HepG2 (cell line): Measurements from ENCODE around the gene NDUFA8. TPM values are rescaled to one million over a fixed set of nuclear protein-coding genes. Genes with fewer than 3 reads are reported as not detected.

ENCODE experiments used
- ATAC-seq: fragments of 200-7000 bp; cut with Tn5 transposase; 3 replicates; pipeline ENCODE4 v1.9.1; 2020; ENCODE audit warnings: mild to moderate bottlenecking, moderate library complexity
- BruUV-seq: library from RNA; stranded (reverse); fragments of 400-500 nt; replicated peaks from 2 replicates; lab custom pipeline; 2021; lab: Mats Ljungman, UMichigan
- CTCF ChIA-PET: fragments of 300-600 bp; formaldehyde crosslinking; extraction: SDS; loops from one replicate; lab custom pipeline; 2021; ENCODE audit warnings: low total read pairs, inconsistent platforms, low intra/inter-chr PET ratio; lab: Yijun Ruan, JAX
- POLR2A ChIA-PET: fragments of 350-600 bp; sonication (Branson Sonifier 250); formaldehyde crosslinking; loops from one replicate; lab custom pipeline; 2020; ENCODE audit warnings: antibody characterized with exemption, inconsistent platforms; lab: Yijun Ruan, JAX
- DNase-seq: peaks from one replicate; pipeline ENCODE4 v3.0.0-alpha.2; 2015; ENCODE audit warnings: low spot score
- FAIRE-seq: peaks from 3 replicates; lab custom pipeline; 2011; peaks lifted over from hg19 to GRCh38; lab: Jason Lieb, UNC
- H2AFZ ChIP-seq: one replicate; pipeline ENCODE4 v1.6.1; 2011; ENCODE audit warnings: low read length, inconsistent platforms
- H3K27ac ChIP-seq: fragments of 300-600 bp; 3 replicates; pipeline ENCODE4 v1.8.0; 2011; ENCODE audit warnings: mixed run types, mild to moderate bottlenecking, mixed read lengths, low read length, inconsistent platforms; ENCODE audit not compliant: insufficient read depth; ENCODE audit errors: extremely low read length
- H3K27me3 ChIP-seq, 2 experiments: fragments of 200-600 bp in 1 of 2; 2 replicates in 1 of 2; 3 replicates in 1 of 2; pipeline versions ENCODE4 v1.6.0 to v1.8.0; 2011; ENCODE audit warnings: low read length in 2 of 2, mild to moderate bottlenecking in 2 of 2, moderate library complexity in 2 of 2, inconsistent platforms in 1 of 2; ENCODE audit not compliant: insufficient read depth in 2 of 2, control insufficient read depth in 1 of 2
- H3K36me3 ChIP-seq, 2 experiments: fragments of 200-600 bp in 1 of 2; replicated peaks in 1 of 2; 2 replicates in 1 of 2; 3 replicates in 1 of 2; pipeline versions ENCODE4 v1.5.1 to v1.8.0; 2011; ENCODE audit warnings: low read length in 2 of 2, inconsistent platforms in 1 of 2; ENCODE audit not compliant: insufficient read depth in 2 of 2, control insufficient read depth in 1 of 2
- H3K4me1 ChIP-seq: 2 replicates; pipeline ENCODE4 v1.5.1; 2012; ENCODE audit warnings: low read length, inconsistent platforms; ENCODE audit not compliant: insufficient read depth
- H3K4me2 ChIP-seq: 2 replicates; pipeline ENCODE4 v1.6.0; 2011; ENCODE audit warnings: low read depth, low read length, inconsistent platforms
- H3K4me3 ChIP-seq, 3 experiments: fragments of 200-600 bp in 1 of 3; sonication (generic), shearing (Covaris generic) in 1 of 3; replicated peaks in 1 of 3; 2 replicates each; pipeline ENCODE4 v1.5.1; 2011 to 2016; ENCODE audit warnings: low read length in 3 of 3, inconsistent platforms in 2 of 3, low read depth in 2 of 3, mild to moderate bottlenecking in 2 of 3, control low read depth in 1 of 3, mixed read lengths in 1 of 3; ENCODE audit not compliant: insufficient read depth in 1 of 3
- H3K79me2 ChIP-seq: one replicate; pipeline ENCODE4 v1.6.1; 2011; ENCODE audit warnings: low read length, inconsistent platforms; ENCODE audit not compliant: insufficient read depth
- H3K9ac ChIP-seq: 2 replicates; pipeline ENCODE4 v1.6.0; 2011; ENCODE audit warnings: mild to moderate bottlenecking, low read depth, low read length, inconsistent platforms; ENCODE audit not compliant: insufficient read depth
- H3K9me3 ChIP-seq: 2 replicates; pipeline ENCODE4 v1.5.1; 2012; ENCODE audit warnings: mild to moderate bottlenecking, low read length
- H4K20me1 ChIP-seq: 2 replicates; pipeline ENCODE4 v1.6.0; 2011; ENCODE audit warnings: inconsistent platforms, mild to moderate bottlenecking, low read length, moderate library complexity; ENCODE audit not compliant: insufficient read depth
- CTCF ChIP-seq: sonication (generic); formaldehyde crosslinking; IDR thresholded peaks from 2 replicates; pipeline ENCODE4 v1.5.0; 2020; ENCODE audit warnings: mild to moderate bottlenecking, missing genetic modification reagents, moderate library complexity
- DRAP1 ChIP-seq: IDR thresholded peaks from 2 replicates; pipeline ENCODE4 v1.6.1; 2016; ENCODE audit warnings: missing genetic modification reagents, missing compliant biosample characterization
- ESRRA ChIP-seq: sonication (generic); formaldehyde crosslinking; IDR thresholded peaks from 2 replicates; pipeline ENCODE4 v1.5.1; 2020; ENCODE audit warnings: mild to moderate bottlenecking, low read depth, missing genetic modification reagents
- HCFC1 ChIP-seq: fragments of 150-350 bp; IDR thresholded peaks from 2 replicates; pipeline ENCODE4 v1.6.1; 2014; ENCODE audit warnings: low read depth, low read length
- IRF2 ChIP-seq: IDR thresholded peaks from 2 replicates; pipeline ENCODE4 v1.6.1; 2018; ENCODE audit warnings: missing genetic modification reagents, missing compliant biosample characterization
- LBX2 ChIP-seq: sonication (generic); formaldehyde crosslinking; IDR thresholded peaks from 2 replicates; pipeline ENCODE4 v1.5.0; 2020; ENCODE audit warnings: missing genetic modification reagents, mild to moderate bottlenecking, borderline replicate concordance
- MXD1 ChIP-seq: sonication (generic); formaldehyde crosslinking; IDR thresholded peaks from 2 replicates; pipeline ENCODE4 v1.4.0; 2020; ENCODE audit warnings: mild to moderate bottlenecking, missing genetic modification reagents
- NBN ChIP-seq: fragments of 450-650 bp; conservative IDR thresholded peaks from 2 replicates; pipeline ENCODE4 v1.6.1; 2017
- TEAD3 ChIP-seq: optimal IDR thresholded peaks from 2 replicates; pipeline ENCODE3; 2016; ENCODE audit warnings: borderline replicate concordance
- THYN1 ChIP-seq: sonication (generic); formaldehyde crosslinking; IDR thresholded peaks from 2 replicates; pipeline ENCODE4 v1.8.1; 2023; ENCODE audit warnings: low read depth, mild to moderate bottlenecking, moderate library complexity, missing genetic modification reagents, borderline replicate concordance
- ZBTB34 ChIP-seq: sonication (generic); formaldehyde crosslinking; IDR thresholded peaks from 2 replicates; pipeline ENCODE4 v1.8.0; 2022; ENCODE audit warnings: mild to moderate bottlenecking, missing genetic modification reagents
- ZBTB43 ChIP-seq: sonication (generic); formaldehyde crosslinking; conservative IDR thresholded peaks from 2 replicates; pipeline ENCODE4 v1.4.0; 2020; ENCODE audit warnings: missing genetic modification reagents
- ZFP41 ChIP-seq: sonication (generic); formaldehyde crosslinking; IDR thresholded peaks from 2 replicates; pipeline ENCODE4 v1.4.0; 2020; ENCODE audit warnings: mild to moderate bottlenecking, missing genetic modification reagents, borderline replicate concordance
- ZFX ChIP-seq: sonication (generic); formaldehyde crosslinking; IDR thresholded peaks from 2 replicates; pipeline ENCODE4 v1.4.0; 2020; ENCODE audit warnings: mild to moderate bottlenecking, low read depth, missing genetic modification reagents, moderate library complexity
- ZNF121 ChIP-seq: sonication (generic); formaldehyde crosslinking; IDR thresholded peaks from 2 replicates; pipeline ENCODE4 v1.5.0; 2020; ENCODE audit warnings: mild to moderate bottlenecking, missing genetic modification reagents
- ZNF567 ChIP-seq: sonication (generic); formaldehyde crosslinking; IDR thresholded peaks from 2 replicates; pipeline ENCODE4 v1.8.1; 2023; ENCODE audit warnings: mild to moderate bottlenecking, missing genetic modification reagents, borderline replicate concordance
- ZNF746 ChIP-seq: sonication (generic); formaldehyde crosslinking; IDR thresholded peaks from 2 replicates; pipeline ENCODE4 v1.8.0; 2022; ENCODE audit warnings: mild to moderate bottlenecking, missing genetic modification reagents
- WGBS: methylation state at CpG from one replicate; pipeline ENCODE4 v1.1.6; 2017; ENCODE audit warnings: low lambda C conversion rate; 5-methylcytosine and 5-hydroxymethylcytosine counted together
- in situ Hi-C: cut with HindIII; loops from 2 replicates; pipeline ENCODE4 v1.10.0; 2017; ENCODE audit warnings: low pct_unique_long_range_greater_than_20kb; ENCODE audit not compliant: extremely low pct_ligation_motif_present
- intact Hi-C: fragments of 100-400 bp; cut with micrococcal nuclease; formaldehyde crosslinking; loops from one replicate; pipeline ENCODE4 v1.10.0; 2022; ENCODE audit not compliant: unreplicated experiment
- polyA plus RNA-seq, 8 experiments: library from polyadenylated mRNA; depleted of rRNA in 3 of 8; stranded (reverse) in 7 of 8; unstranded in 1 of 8; fragments of >200 nt; fragmentation: Illumina TruSeq in 4 of 8; extraction: Trizol in 4 of 8; gene quantifications; 2 replicates each; pipeline versions ENCODE4 v1.2.1 to v1.2.3, GENCODE V29; 2011 to 2016; ENCODE audit warnings: low read depth in 4 of 8, missing spikeins in 1 of 8, mixed read lengths in 1 of 8; ENCODE audit not compliant: insufficient read depth in 1 of 8
- total RNA-seq, 5 experiments: library from RNA; depleted of rRNA; stranded (reverse); fragments of >200 nt; fragmentation: Illumina TruSeq; extraction: Trizol; gene quantifications; 2 replicates each; pipeline ENCODE4 v1.2.3, GENCODE V29; 2016; ENCODE audit warnings: low read depth in 1 of 5

Gene NDUFA8
- total and polyA plus RNA-seq, 2 of the 13 experiments (the other 11 are each of a cell fraction or from before 2014, with no cell fraction given), result 68.6 to 71.7 TPM

- TF ChIP-seq ZFP41 (no peak), ESRRA (no peak), ZFX (CRISPR knock-in tag) (no peak; the same call in 1 of the 2 replicates), IRF2 (CRISPR knock-in tag) (no peak), LBX2 (CRISPR knock-in tag) (no peak), CTCF (CRISPR knock-in tag) (0 out of 2 replicates have a peak, but pooled peaks have one; percentile 15), TEAD3 (CRISPR knock-in tag) (peak; percentile 93), THYN1 (CRISPR knock-in tag) (no peak), MXD1 (CRISPR knock-in tag) (no peak)
Measured at GRCh38 chr9:122138560-122139268, 20.9 kb downstream of the NDUFA8 start (continued).

GRCh38 chr9:122135529-122135859 lies 24.1 kb downstream of the NDUFA8 start:
- Histone ChIP-seq H3K4me2 (no peak overlapping the region), H3K27ac (no peak overlapping the region), H3K4me3 (no peak overlapping the region)
- in situ Hi-C loops, result no loop called here
- CTCF ChIA-PET, result no interaction called here
- ATAC-seq, result no peak
- TF ChIP-seq ZNF567 (CRISPR knock-in tag) (no peak), DRAP1 (CRISPR knock-in tag) (no peak), ZNF121 (CRISPR knock-in tag) (peak; percentile 64), NBN (no peak), ZBTB34 (CRISPR knock-in tag) (no peak), ZBTB43 (CRISPR knock-in tag) (no peak), HCFC1 (no peak), ZNF746 (no peak)
- TF ChIP-seq, all 625 proteins: peak for 1
- POLR2A ChIA-PET, result no interaction called here
- Histone ChIP-seq H3K36me3 (no peaks in the 10 kb centered on the region), H3K4me1 (peaks cover 73% of the 10 kb centered on the region), H3K9ac (no peak overlapping the region), H4K20me1 (no peaks in the 10 kb centered on the region), H3K27me3 (peaks cover 0 to 15% of the 10 kb centered on the region in 2 experiments; a peak in 1 of 5 replicates), H3K9me3 (no peaks in the 10 kb centered on the region), H3K79me2 (no peaks in the 10 kb centered on the region), H2AFZ (no peak overlapping the region)
- DNase-seq (no peak), FAIRE-seq (no peak)
- intact Hi-C loops, result loop anchor here (5.0 kb wide), 1 partner anchor 127 kb away; the partner anchor contains the start of genes MRRF and RBM18
- WGBS, result 74% methylated on average over 6 of the region's 7 CpGs
- BruUV-seq, result no TSS peak
